Heart right ventricle (tissue), 16 donors: ENCODE results near the gene MLEC. TPM values are rescaled to one million over a fixed set of nuclear protein-coding genes. Genes with fewer than 3 reads are reported as not detected.

Experiments
- ATAC-seq, 8 donors: fragments of 200-7000 bp; cut with Tn5 transposase; one replicate each; pipeline ENCODE4 v1.9.1; 2020; ENCODE audit warnings: mild to moderate bottlenecking in 8 of 8, moderate library complexity in 8 of 8, moderate number of reproducible peaks in 1 of 8
- DNase-seq, 2 donors: peaks; one replicate each; pipeline ENCODE4 v3.0.0-alpha.2; 2020
- H3K27ac ChIP-seq, 10 donors: fragments of 200-600 bp; sonication (generic) in 2 of 10; one replicate each; pipeline versions ENCODE4 v1.5.0 to v1.8.0; 2020 to 2022; ENCODE audit warnings: mild to moderate bottlenecking in 3 of 10
- H3K27me3 ChIP-seq, 7 donors: fragments of 200-600 bp; one replicate each; pipeline ENCODE4 v1.8.0; 2021 to 2022; ENCODE audit warnings: mild to moderate bottlenecking in 2 of 7
- H3K36me3 ChIP-seq, 9 donors: fragments of 200-600 bp; sonication (generic) in 1 of 9; one replicate each; pipeline versions ENCODE4 v1.5.0 to v1.8.0; 2020 to 2022; ENCODE audit warnings: mild to moderate bottlenecking in 2 of 9
- H3K4me1 ChIP-seq, 9 donors: fragments of 200-600 bp; sonication (generic) in 1 of 9; one replicate each; pipeline versions ENCODE4 v1.5.0 to v1.8.0; 2020 to 2022; ENCODE audit warnings: mild to moderate bottlenecking in 4 of 9
- H3K4me3 ChIP-seq, 10 donors: fragments of 200-600 bp; sonication (generic) in 2 of 10; one replicate each; pipeline versions ENCODE4 v1.5.0 to v1.8.0; 2020 to 2022; ENCODE audit warnings: mild to moderate bottlenecking in 7 of 10, moderate library complexity in 2 of 10
- H3K9me3 ChIP-seq, 11 donors: fragments of 200-600 bp in 10 of 11; sonication (generic) in 2 of 11; one replicate each; pipeline versions ENCODE4 v1.5.0 to v1.8.0; 2013 to 2022; ENCODE audit warnings: mild to moderate bottlenecking in 2 of 11, control low read depth in 1 of 11, moderate library complexity in 1 of 11
- CTCF ChIP-seq, 9 donors: fragments of 200-600 bp; sonication (generic) in 2 of 9; IDR thresholded peaks; one replicate each; pipeline versions ENCODE4 v1.5.0 to v1.8.0; 2021 to 2022; ENCODE audit warnings: antibody characterized with exemption in 9 of 9, mild to moderate bottlenecking in 5 of 9, moderate library complexity in 1 of 9
- WGBS, 2 donors: extraction: QIAGEN DNeasy Blood & Tissue Kit; methylation state at CpG; one replicate each; pipeline ENCODE4 v1.1.7; 2013; ENCODE audit warnings: inconsistent platforms in 1 of 2; 5-methylcytosine and 5-hydroxymethylcytosine counted together
- intact Hi-C, 10 donors: fragments of 100-400 bp; cut with DNase I; formaldehyde crosslinking; loops; one replicate each; pipeline versions ENCODE4 v1.11.1 to v1.14.2; 2022
- polyA plus RNA-seq, 2 donors: library from polyadenylated mRNA; stranded (reverse); fragments of 200-250 nt; gene quantifications; one replicate each; pipeline ENCODE4 v1.2.3, GENCODE V29; 2013
- total RNA-seq, 10 donors: library from RNA; stranded (reverse); fragmentation: NEBNext Ultra II Directional in 3 of 10; extraction: Animal tissue kit (Norgen Biotek cat#: 25700) in 3 of 10; gene quantifications; one replicate each; pipeline versions ENCODE4 v1.2.1 to v1.2.4, GENCODE V29; 2021 to 2023
- donor health status: Arrhythmogenic right ventricular cardiomyopathy.
- donor health status: ischemic (EF 13 %, LVEDD 7.1; RV severe dilation, severe dysfunction).
- donor health status: healthy with polysubstance abuse.
- donor health status: DM: no; HTN: yes; CAD: no.
- donor health status: DM: no; HTN: no; CAD: no.
- donor health status: ischemic (EF 25% LVEDD 6.9; RV normal size, moderate dysfunction).
- donor health status: ischemic (EF 25% LVEDD 5.7; RV mildly dilated, moderate dysfunction).
- donor health status: healthy.
- donor health status: DM: yes; HTN: yes; CAD: no.
- donor health status: Ischemic cardiomyopathy.
- donor health status: ischemic (EF 35%, LVEDD 5.7; RV mildly dilated, moderate dysfunction).
- donor health status: nonischemic (EF 11% LVEDD 7.7; RV severe dilation, severe dysfunction).
- donor health status: DM: yes; HTN: yes; CAD: no.
- donor health status: PGD.
- donor health status: ischemic (EF 29% LVEDD 5.4; RV normal size, mild dysfunction).
- donor health status: nonischemic (EF 23%, LVEDD 6.1; RV moderate dilation, normal function).

Gene MLEC
- total and polyA plus RNA-seq, 12 donors = 35.3 to 179 (median 112) TPM

GRCh38 chr12:120642121-120642520, 44.8 kb upstream of the MLEC start:
- no peak overlapping the region for H3K4me3 ChIP-seq
- peaks cover 6 to 17% (median 11%) of the 10 kb centered on the region in 9 donors for H3K4me1 ChIP-seq
- H3K36me3 ChIP-seq = no peaks in the 10 kb centered on the region
- no peak overlapping the region for H3K27ac ChIP-seq
- 74 to 84% methylated on average over 9 of the region's 9 CpGs for WGBS, 2 donors
- intact Hi-C loops = loop anchor here in 2 of 10 donors (5.0 kb wide), 2 partner anchors 55 to 330 kb away; no protein-coding TSS in a partner anchor
- H3K27me3 ChIP-seq = peaks cover 10 to 82% (median 62%) of the 10 kb centered on the region in 7 donors
- H3K9me3 ChIP-seq = no peaks in the 10 kb centered on the region
- DNase-seq (no peak), ATAC-seq (no peak)
- TF ChIP-seq CTCF (IDR thresholded peaks at IDR 0.05) = no peak

GRCh38 chr12:120642826-120643225, 44.1 kb upstream of the MLEC start:
- no peaks in the 10 kb centered on the region for H3K36me3 ChIP-seq
- no peak overlapping the region for H3K4me3 ChIP-seq
- peaks cover 6 to 18% (median 11%) of the 10 kb centered on the region in 9 donors for H3K4me1 ChIP-seq
- peaks cover 10 to 82% (median 62%) of the 10 kb centered on the region in 7 donors for H3K27me3 ChIP-seq
- H3K27ac ChIP-seq = no peak overlapping the region
- no peak for TF ChIP-seq CTCF (IDR thresholded peaks at IDR 0.05)
- ATAC-seq (no peak), DNase-seq (no peak)
- 82 to 91% methylated on average over 4 of the region's 4 CpGs for WGBS, 2 donors
- H3K9me3 ChIP-seq = no peaks in the 10 kb centered on the region
- intact Hi-C loops = loop anchor here in 2 of 10 donors (5.0 kb wide), 2 partner anchors 56 to 329 kb away; no protein-coding TSS in a partner anchor

- intact Hi-C loops = loop anchor here in 2 of 10 donors (5.0 kb wide), 2 partner anchors 56 to 329 kb away; no protein-coding TSS in a partner anchor
- TF ChIP-seq CTCF (IDR thresholded peaks at IDR 0.05) = no peak
- ATAC-seq (no peak), DNase-seq (no peak)
- no peak overlapping the region for H3K27ac ChIP-seq
- H3K27me3 ChIP-seq = peaks cover 10 to 78% (median 62%) of the 10 kb centered on the region in 7 donors
- H3K4me3 ChIP-seq = no peak overlapping the region
- peaks cover 6 to 21% (median 13%) of the 10 kb centered on the region in 9 donors for H3K4me1 ChIP-seq
- no peaks in the 10 kb centered on the region for H3K9me3 ChIP-seq
- WGBS, 2 donors = 79 to 81% methylated on average over 4 of the region's 4 CpGs
- no peaks in the 10 kb centered on the region for H3K36me3 ChIP-seq
Measured at GRCh38 chr12:120643574-120643973, 43.4 kb upstream of the MLEC start.

GRCh38 chr12:120646044-120646443, 40.9 kb upstream of the MLEC start:
- no peak overlapping the region for H3K27ac ChIP-seq
- DNase-seq (no peak), ATAC-seq (no peak)
- peaks cover 12 to 35% (median 28%) of the 10 kb centered on the region in 9 donors for H3K4me1 ChIP-seq
- no peak overlapping the region for H3K4me3 ChIP-seq
- H3K9me3 ChIP-seq = no peaks in the 10 kb centered on the region
- H3K36me3 ChIP-seq = no peaks in the 10 kb centered on the region
- TF ChIP-seq CTCF (IDR thresholded peaks at IDR 0.05) = no peak
- peaks cover 10 to 74% (median 48%) of the 10 kb centered on the region in 7 donors for H3K27me3 ChIP-seq
- WGBS, 2 donors = 43 to 51% methylated on average over 6 of the region's 6 CpGs
- intact Hi-C loops = loop anchor here in 9 of 10 donors (1.0 to 5.0 kb wide), 10 partner anchors 41 to 327 kb away; partner anchors contain the start of genes UNC119B (in 3 of the 9), POP5 (in 2 of the 9) and MLEC (in 1 of the 9)
